Measurements from ENCODE around the gene MTCH2. TPM values are rescaled to one million over a fixed set of nuclear protein-coding genes. Genes with fewer than 3 reads are reported as not detected.
"Not testable (repeated sequence)": the region's sequence is repeated elsewhere in the genome, so short reads cannot be mapped to it uniquely, and the experiment has no call there.

The MTCH2 gene
- polyA plus RNA-seq, 4 donors, result 103 to 149 (median 127) TPM

GRCh38 chr11:47656260-47656885 is 14.0 kb upstream of the MTCH2 start:
- Histone ChIP-seq H3K36me3 (ENCODE audit: control insufficient read depth in 3 of 3, insufficient read depth in 2 of 3, low read depth in 1 of 3, low read length in 3 of 3) (no peaks in the 10 kb centered on the region), H3K4me3 (ENCODE audit: low read depth in 1 of 3, low read length in 3 of 3) (no peak overlapping the region), H3K27me3 (ENCODE audit: control insufficient read depth in 3 of 3, insufficient read depth in 3 of 3, low read length in 3 of 3) (peaks cover 0 to 3% (median 0%) of the 10 kb centered on the region in 3 donors), H3K27ac (ENCODE audit: low read depth in 1 of 3, low read length in 2 of 3) (no peak overlapping the region), H3K9me3 (ENCODE audit: control insufficient read depth in 2 of 2, insufficient read depth in 1 of 2, low read depth in 1 of 2, low read length in 1 of 2) (peaks cover 0 to 4% of the 10 kb centered on the region in 2 donors), H3K4me1 (ENCODE audit: control insufficient read depth in 3 of 3, insufficient read depth in 2 of 3, low read depth in 1 of 3, low read length in 2 of 3) (no peaks in the 10 kb centered on the region)
- FAIRE-seq (no peak), DNase-seq (no peak)
- 74 to 90% (median 85%) methylated on average over 6 of the region's 6 CpGs for WGBS, 3 donors

DNA sequence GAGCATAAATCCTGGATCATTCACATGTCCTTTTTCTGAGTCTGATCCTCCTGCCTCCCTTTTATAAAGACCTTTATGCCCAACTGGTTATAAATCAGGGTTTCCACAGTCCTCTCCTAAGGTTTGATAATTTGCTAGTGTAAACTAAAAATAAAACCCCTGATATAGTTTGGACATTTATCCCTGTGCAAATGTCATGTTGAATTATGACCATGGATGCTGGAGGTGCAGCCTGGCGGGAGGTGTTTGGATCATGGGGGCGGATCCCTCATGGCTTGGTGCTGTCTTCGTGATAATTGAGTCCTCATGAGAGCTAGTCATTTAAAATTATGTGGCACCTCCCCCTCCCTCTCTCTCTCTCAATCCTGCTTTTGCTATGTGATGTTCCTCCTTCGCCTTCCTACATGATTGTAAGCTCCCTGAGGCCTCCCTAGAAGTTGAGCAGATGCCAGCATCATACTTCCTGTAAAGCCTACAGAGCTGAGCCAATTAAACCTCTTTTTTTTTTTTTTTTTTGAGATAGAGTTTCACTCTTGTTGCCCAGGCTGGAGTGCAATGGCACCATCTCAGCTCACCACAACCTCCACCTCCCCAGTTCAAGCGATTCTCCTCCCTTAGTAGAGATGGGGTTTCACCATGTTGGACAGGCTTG is 9.6 kb upstream of the MTCH2 start:
- Histone ChIP-seq H3K36me3 (ENCODE audit: control insufficient read depth in 3 of 3, insufficient read depth in 2 of 3, low read depth in 1 of 3, low read length in 3 of 3) (no peaks in the 10 kb centered on the region), H3K4me1 (ENCODE audit: control insufficient read depth in 3 of 3, insufficient read depth in 2 of 3, low read depth in 1 of 3, low read length in 2 of 3) (no peaks in the 10 kb centered on the region), H3K27me3 (ENCODE audit: control insufficient read depth in 3 of 3, insufficient read depth in 3 of 3, low read length in 3 of 3) (peaks cover 0 to 3% (median 0%) of the 10 kb centered on the region in 3 donors), H3K9me3 (ENCODE audit: control insufficient read depth in 2 of 2, insufficient read depth in 1 of 2, low read depth in 1 of 2, low read length in 1 of 2) (peaks cover 0 to 4% of the 10 kb centered on the region in 2 donors), H3K27ac (ENCODE audit: low read depth in 1 of 3, low read length in 2 of 3) (no peak overlapping the region), H3K4me3 (ENCODE audit: low read depth in 1 of 3, low read length in 3 of 3) (no peak overlapping the region)
- DNase-seq (no peak), FAIRE-seq (no peak)
- WGBS, 3 donors, result 93 to 95% (median 94%) methylated on average over 5 of the region's 5 CpGs

DNA sequence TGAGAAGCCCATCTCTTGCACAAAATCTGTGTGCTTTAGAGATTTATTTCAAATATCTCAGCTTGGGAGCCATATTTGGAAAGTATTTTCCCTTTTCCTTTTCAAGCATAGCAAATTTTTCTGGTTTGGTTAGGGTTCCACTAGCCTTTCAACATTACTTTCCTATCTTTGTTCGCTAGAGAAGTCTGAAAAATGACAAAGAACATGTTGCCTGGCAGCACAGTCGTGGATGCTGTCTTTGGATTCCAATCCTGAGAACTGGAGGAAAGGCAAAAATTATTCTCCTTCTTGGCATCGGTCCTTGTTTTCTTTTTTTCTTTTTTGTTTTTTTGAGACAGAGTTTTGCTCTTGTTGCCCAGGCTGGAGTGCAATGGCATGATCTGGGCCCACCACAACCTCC is 6.9 kb upstream of the MTCH2 start:
- Histone ChIP-seq H3K27me3 (ENCODE audit: control insufficient read depth in 3 of 3, insufficient read depth in 3 of 3, low read length in 3 of 3) (peaks cover 0 to 3% (median 0%) of the 10 kb centered on the region in 3 donors), H3K36me3 (ENCODE audit: control insufficient read depth in 3 of 3, insufficient read depth in 2 of 3, low read depth in 1 of 3, low read length in 3 of 3) (no peaks in the 10 kb centered on the region), H3K27ac (ENCODE audit: low read depth in 1 of 3, low read length in 2 of 3) (no peak overlapping the region), H3K4me1 (ENCODE audit: control insufficient read depth in 3 of 3, insufficient read depth in 2 of 3, low read depth in 1 of 3, low read length in 2 of 3) (no peaks in the 10 kb centered on the region), H3K4me3 (ENCODE audit: low read depth in 1 of 3, low read length in 3 of 3) (no peak overlapping the region), H3K9me3 (ENCODE audit: control insufficient read depth in 2 of 2, insufficient read depth in 1 of 2, low read depth in 1 of 2, low read length in 1 of 2) (peaks cover 0 to 4% of the 10 kb centered on the region in 2 donors)
- DNase-seq (no peak), FAIRE-seq (no peak)
- WGBS, 3 donors, result 74 to 82% (median 81%) methylated on average over 3 of the region's 3 CpGs

GRCh38 chr11:47646019-47646418 is 3.7 kb upstream of the MTCH2 start:
- Histone ChIP-seq H3K27ac (ENCODE audit: low read depth in 1 of 3, low read length in 2 of 3) (no peak overlapping the region), H3K9me3 (ENCODE audit: control insufficient read depth in 2 of 2, insufficient read depth in 1 of 2, low read depth in 1 of 2, low read length in 1 of 2) (no peaks in the 10 kb centered on the region), H3K27me3 (ENCODE audit: control insufficient read depth in 3 of 3, insufficient read depth in 3 of 3, low read length in 3 of 3) (no peaks in the 10 kb centered on the region), H3K4me1 (ENCODE audit: control insufficient read depth in 3 of 3, insufficient read depth in 2 of 3, low read depth in 1 of 3, low read length in 2 of 3) (peaks cover 0 to 3% (median 0%) of the 10 kb centered on the region in 3 donors), H3K4me3 (ENCODE audit: low read depth in 1 of 3, low read length in 3 of 3) (no peak overlapping the region), H3K36me3 (ENCODE audit: control insufficient read depth in 3 of 3, insufficient read depth in 2 of 3, low read depth in 1 of 3, low read length in 3 of 3) (no peaks in the 10 kb centered on the region)
- DNase-seq (no peak), FAIRE-seq (no peak)
- WGBS, 3 donors, result 86 to 88% (median 88%) methylated on average over 6 of the region's 6 CpGs

DNA sequence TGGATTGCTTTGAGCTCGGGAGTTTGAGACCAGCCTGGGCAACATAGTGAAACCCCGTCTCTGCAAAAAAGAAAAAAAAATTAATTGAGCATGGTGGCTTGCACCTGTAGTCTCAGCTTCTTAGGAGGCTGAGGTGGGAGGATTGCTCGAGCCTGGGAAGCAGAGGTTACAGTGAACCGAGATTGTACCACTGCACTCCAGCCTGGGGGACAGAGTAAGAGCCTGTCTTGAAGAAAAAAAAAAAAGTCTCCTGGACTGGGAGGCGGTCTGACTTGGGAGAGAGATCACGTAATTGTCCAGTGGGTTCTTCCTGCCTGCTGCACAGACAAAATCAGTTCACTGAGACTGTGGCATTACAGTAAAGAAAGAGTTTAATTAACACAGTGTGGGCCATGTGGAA is 3.1 kb upstream of the MTCH2 start:
- WGBS, 3 donors, result 79 to 83% (median 81%) methylated on average over 6 of the region's 6 CpGs
- no peak for DNase-seq
- Histone ChIP-seq H3K4me1 (ENCODE audit: control insufficient read depth in 3 of 3, insufficient read depth in 2 of 3, low read depth in 1 of 3, low read length in 2 of 3) (peaks cover 0 to 6% (median 0%) of the 10 kb centered on the region in 3 donors), H3K4me3 (ENCODE audit: low read depth in 1 of 3, low read length in 3 of 3) (no peak overlapping the region), H3K27ac (ENCODE audit: low read depth in 1 of 3, low read length in 2 of 3) (no peak overlapping the region), H3K36me3 (ENCODE audit: control insufficient read depth in 3 of 3, insufficient read depth in 2 of 3, low read depth in 1 of 3, low read length in 3 of 3) (no peaks in the 10 kb centered on the region), H3K27me3 (ENCODE audit: control insufficient read depth in 3 of 3, insufficient read depth in 3 of 3, low read length in 3 of 3) (no peaks in the 10 kb centered on the region), H3K9me3 (ENCODE audit: control insufficient read depth in 2 of 2, insufficient read depth in 1 of 2, low read depth in 1 of 2, low read length in 1 of 2) (no peaks in the 10 kb centered on the region)
- no peak for FAIRE-seq

DNA sequence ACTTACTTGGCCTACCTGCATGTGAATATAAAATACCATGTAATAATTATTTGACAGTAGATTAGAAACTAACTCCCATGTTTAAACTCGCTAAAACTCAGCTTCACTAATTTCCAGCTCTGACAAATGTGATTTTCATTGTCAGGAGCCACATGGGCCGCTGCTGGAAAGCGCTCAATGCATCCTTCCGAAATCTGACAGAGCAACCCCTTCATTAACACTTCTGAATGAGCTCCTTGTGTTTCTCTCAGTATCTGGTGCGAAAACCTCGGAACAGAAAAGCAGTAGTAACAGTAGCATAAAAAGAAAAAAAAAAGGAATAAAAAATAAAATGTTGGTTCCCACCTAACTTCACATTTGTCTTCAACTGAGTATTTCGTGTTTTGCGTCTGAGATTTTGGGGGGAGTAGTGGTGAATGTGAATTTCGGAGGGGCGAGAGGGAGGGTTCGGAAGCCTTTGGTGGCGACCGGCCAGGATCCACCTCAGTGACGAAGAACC is 710 bp downstream of the MTCH2 start:
- peaks cover 0 to 15% (median 2%) of the 10 kb centered on the region in 3 donors for H3K36me3 ChIP-seq (ENCODE audit: control insufficient read depth in 3 of 3, insufficient read depth in 2 of 3, low read depth in 1 of 3, low read length in 3 of 3)
- no peak for FAIRE-seq
- 2 to 6% (median 5%) methylated on average over 14 of the region's 14 CpGs for WGBS, 3 donors
- peak overlapping the region; percentile 77 to 88 (median 88) for H3K4me3 ChIP-seq (ENCODE audit: low read depth in 1 of 3, low read length in 3 of 3)
- peak in 1 of 2 donors; percentile 13 for DNase-seq
- H3K27me3 ChIP-seq (ENCODE audit: control insufficient read depth in 3 of 3, insufficient read depth in 3 of 3, low read length in 3 of 3), result no peaks in the 10 kb centered on the region
- H3K4me1 ChIP-seq (ENCODE audit: control insufficient read depth in 3 of 3, insufficient read depth in 2 of 3, low read depth in 1 of 3, low read length in 2 of 3), result peaks cover 0 to 6% (median 0%) of the 10 kb centered on the region in 3 donors
- no peaks in the 10 kb centered on the region for H3K9me3 ChIP-seq (ENCODE audit: control insufficient read depth in 2 of 2, insufficient read depth in 1 of 2, low read depth in 1 of 2, low read length in 1 of 2)
- H3K27ac ChIP-seq (ENCODE audit: low read depth in 1 of 3, low read length in 2 of 3), result peak overlapping the region; percentile 95 to 98 (median 97)

GRCh38 chr11:47640506-47640905 is 1.9 kb downstream of the MTCH2 start:
- DNase-seq; H3K27me3 ChIP-seq (ENCODE audit: control insufficient read depth in 3 of 3, insufficient read depth in 3 of 3, low read length in 3 of 3); H3K27ac ChIP-seq (ENCODE audit: low read depth in 1 of 3, low read length in 2 of 3); H3K4me3 ChIP-seq (ENCODE audit: low read depth in 1 of 3, low read length in 3 of 3); H3K9me3 ChIP-seq (ENCODE audit: control insufficient read depth in 2 of 2, insufficient read depth in 1 of 2, low read depth in 1 of 2, low read length in 1 of 2); FAIRE-seq; H3K4me1 ChIP-seq (ENCODE audit: control insufficient read depth in 3 of 3, insufficient read depth in 2 of 3, low read depth in 1 of 3, low read length in 2 of 3): not testable (repeated sequence)
- 90 to 93% (median 91%) methylated on average over 6 of the region's 6 CpGs for WGBS, 3 donors
- peaks cover 3 to 25% (median 5%) of the 10 kb centered on the region in 3 donors for H3K36me3 ChIP-seq (ENCODE audit: control insufficient read depth in 3 of 3, insufficient read depth in 2 of 3, low read depth in 1 of 3, low read length in 3 of 3)

DNA sequence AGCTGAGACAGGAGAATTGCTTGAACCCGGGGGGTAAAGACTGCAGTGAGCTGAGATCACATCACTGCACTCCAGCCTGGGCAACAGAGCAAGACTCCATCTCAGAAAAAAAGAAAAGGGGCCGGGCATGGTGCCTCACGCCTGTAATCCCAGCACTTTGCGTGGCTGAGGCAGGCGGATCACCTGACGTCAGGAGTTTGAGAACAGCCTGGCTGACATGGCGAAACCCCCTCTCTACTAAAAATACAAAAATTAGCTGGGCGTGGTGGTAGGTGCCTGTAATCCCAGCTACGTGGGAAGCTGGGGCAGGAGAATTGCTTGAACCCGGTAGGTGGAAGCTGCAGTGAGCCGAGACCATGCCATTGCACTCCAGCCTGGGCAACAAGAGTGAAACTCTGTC is 6.0 kb downstream of the MTCH2 start:
- FAIRE-seq; H3K9me3 ChIP-seq (ENCODE audit: control insufficient read depth in 2 of 2, insufficient read depth in 1 of 2, low read depth in 1 of 2, low read length in 1 of 2); H3K27me3 ChIP-seq (ENCODE audit: control insufficient read depth in 3 of 3, insufficient read depth in 3 of 3, low read length in 3 of 3); DNase-seq; H3K4me1 ChIP-seq (ENCODE audit: control insufficient read depth in 3 of 3, insufficient read depth in 2 of 3, low read depth in 1 of 3, low read length in 2 of 3); H3K4me3 ChIP-seq (ENCODE audit: low read depth in 1 of 3, low read length in 3 of 3); H3K27ac ChIP-seq (ENCODE audit: low read depth in 1 of 3, low read length in 2 of 3): not testable (repeated sequence)
- WGBS, 3 donors, result 87 to 98% (median 97%) methylated on average over 11 of the region's 11 CpGs
- peaks cover 3 to 49% (median 11%) of the 10 kb centered on the region in 3 donors for H3K36me3 ChIP-seq (ENCODE audit: control insufficient read depth in 3 of 3, insufficient read depth in 2 of 3, low read depth in 1 of 3, low read length in 3 of 3)

Measured in small intestine (tissue), 7 donors.